Skin of body (tissue), 2 donors: ENCODE measurements around the gene PTPRK. TPM values are rescaled to one million over a fixed set of nuclear protein-coding genes. Genes with fewer than 3 reads are reported as not detected.

Experiments
- DNase-seq: peaks from one replicate; lab custom pipeline; 2025; lab: John Stamatoyannopoulos, UW
- total RNA-seq: library from RNA; depleted of rRNA; stranded (reverse); fragments of >200 nt; gene quantifications from one replicate; pipeline ENCODE4 v1.2.3, GENCODE V29; 2014

The PTPRK gene
- total RNA-seq, result 56.9 TPM

GRCh38 chr6:128520436-128521281, at the start of gene PTPRK:
TSS of gene PTPRK (minus strand) at chr6:128520599. CDS start at chr6:128520358, 241 bp downstream.
- peak; percentile 89 for DNase-seq

- DNase-seq, result no peak
Observed at GRCh38 chr6:128567029-128567428, 46.6 kb upstream of the PTPRK start.

- no peak for DNase-seq
Observed at GRCh38 chr6:128560966-128561365, 40.6 kb upstream of the PTPRK start.

GRCh38 chr6:128558924-128559323, 38.5 kb upstream of the PTPRK start:
- no peak for DNase-seq

GRCh38 chr6:128558021-128558420, 37.6 kb upstream of the PTPRK start:
- no peak for DNase-seq

GRCh38 chr6:128557081-128557480, 36.7 kb upstream of the PTPRK start:
- DNase-seq, result no peak

- DNase-seq, result no peak
Observed at GRCh38 chr6:128554302-128554701, 33.9 kb upstream of the PTPRK start.

- DNase-seq, result no peak
Observed at GRCh38 chr6:128541261-128541660, 20.9 kb upstream of the PTPRK start.

- DNase-seq, result no peak
Observed at GRCh38 chr6:128538763-128539162, 18.4 kb upstream of the PTPRK start.

- DNase-seq, result no peak
Observed at GRCh38 chr6:128532827-128533226, 12.4 kb upstream of the PTPRK start.

GRCh38 chr6:128532136-128532535, 11.7 kb upstream of the PTPRK start:
- no peak for DNase-seq

- DNase-seq, result no peak
Observed at GRCh38 chr6:128531696-128532095, 11.3 kb upstream of the PTPRK start.

GRCh38 chr6:128528241-128528640, 7.8 kb upstream of the PTPRK start:
- no peak for DNase-seq

- no peak for DNase-seq
Observed at GRCh38 chr6:128527375-128527774, 7.0 kb upstream of the PTPRK start.

GRCh38 chr6:128526152-128526914, 5.9 kb upstream of the PTPRK start:
- no peak for DNase-seq

- no peak for DNase-seq
Observed at GRCh38 chr6:128525406-128525805, 5.0 kb upstream of the PTPRK start.

GRCh38 chr6:128521282-128521632, 858 bp upstream of the PTPRK start:
- peak; percentile 51 for DNase-seq

GRCh38 chr6:128519931-128520435, 416 bp downstream of the PTPRK start:
- peak; percentile 61 for DNase-seq

- peak; percentile 25 for DNase-seq
Observed at GRCh38 chr6:128519132-128519930, 1.1 kb downstream of the PTPRK start.

- DNase-seq, result no peak
Observed at GRCh38 chr6:128518434-128519131, 1.8 kb downstream of the PTPRK start.

- DNase-seq, result no peak
Observed at GRCh38 chr6:128517124-128517523, 3.3 kb downstream of the PTPRK start.
